ENCODE results near the gene FGF14.

Gene FGF14

DNA sequence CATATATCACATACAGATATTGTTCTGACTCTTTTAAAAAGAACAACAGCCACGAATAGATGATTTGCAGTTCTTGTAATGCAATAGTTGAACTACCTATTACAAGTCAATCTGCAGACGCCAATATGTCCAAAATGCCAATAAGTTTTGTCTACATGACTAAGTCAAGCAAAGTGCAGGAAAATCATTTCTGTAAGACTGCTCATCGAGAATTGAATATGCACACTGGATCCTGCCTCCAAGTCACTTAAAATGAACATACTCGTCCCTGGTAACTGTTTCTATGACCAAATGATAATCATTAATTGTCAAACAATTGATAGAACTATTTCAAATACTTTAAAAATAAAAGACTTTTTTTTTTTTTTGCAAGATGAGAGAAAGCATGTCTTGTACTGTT lies 573.7 kb downstream of the FGF14 start:
- no peak for TF ChIP-seq ZFX (IDR thresholded peaks at IDR 0.05)
- TF ChIP-seq, protein P1, sequence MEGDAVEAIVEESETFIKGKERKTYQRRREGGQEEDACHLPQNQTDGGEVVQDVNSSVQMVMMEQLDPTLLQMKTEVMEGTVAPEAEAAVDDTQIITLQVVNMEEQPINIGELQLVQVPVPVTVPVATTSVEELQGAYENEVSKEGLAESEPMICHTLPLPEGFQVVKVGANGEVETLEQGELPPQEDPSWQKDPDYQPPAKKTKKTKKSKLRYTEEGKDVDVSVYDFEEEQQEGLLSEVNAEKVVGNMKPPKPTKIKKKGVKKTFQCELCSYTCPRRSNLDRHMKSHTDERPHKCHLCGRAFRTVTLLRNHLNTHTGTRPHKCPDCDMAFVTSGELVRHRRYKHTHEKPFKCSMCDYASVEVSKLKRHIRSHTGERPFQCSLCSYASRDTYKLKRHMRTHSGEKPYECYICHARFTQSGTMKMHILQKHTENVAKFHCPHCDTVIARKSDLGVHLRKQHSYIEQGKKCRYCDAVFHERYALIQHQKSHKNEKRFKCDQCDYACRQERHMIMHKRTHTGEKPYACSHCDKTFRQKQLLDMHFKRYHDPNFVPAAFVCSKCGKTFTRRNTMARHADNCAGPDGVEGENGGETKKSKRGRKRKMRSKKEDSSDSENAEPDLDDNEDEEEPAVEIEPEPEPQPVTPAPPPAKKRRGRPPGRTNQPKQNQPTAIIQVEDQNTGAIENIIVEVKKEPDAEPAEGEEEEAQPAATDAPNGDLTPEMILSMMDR (conservative IDR thresholded peaks at IDR 0.05), result no peak

DNA sequence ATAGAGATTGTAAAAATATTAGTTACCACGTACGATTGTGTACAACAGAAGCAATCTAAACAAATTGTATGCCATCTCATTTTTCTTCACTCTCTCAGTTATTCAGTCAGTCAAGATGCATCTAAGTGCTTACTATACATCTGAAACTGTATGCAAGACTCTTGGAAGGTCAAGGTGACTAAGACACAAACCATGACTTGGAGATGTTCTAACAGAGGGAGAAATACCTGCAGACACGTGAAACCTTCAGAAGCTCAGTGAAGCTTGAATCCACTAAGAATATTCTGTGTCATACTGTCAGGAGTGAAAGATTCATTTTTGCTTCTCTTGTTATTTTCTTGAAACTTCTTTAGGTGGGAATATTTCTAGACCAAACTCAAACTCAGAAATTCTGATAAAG lies 584.0 kb downstream of the FGF14 start:
- TF ChIP-seq ZFX (IDR thresholded peaks at IDR 0.05), result no peak
- TF ChIP-seq, protein P1 (conservative IDR thresholded peaks at IDR 0.05), result no peak
- H3K27ac ChIP-seq, result no peak overlapping the region

More for the DNA sequence above, 573.7 kb downstream of the FGF14 start:
- H3K27ac ChIP-seq, result no peak overlapping the region

DNA sequence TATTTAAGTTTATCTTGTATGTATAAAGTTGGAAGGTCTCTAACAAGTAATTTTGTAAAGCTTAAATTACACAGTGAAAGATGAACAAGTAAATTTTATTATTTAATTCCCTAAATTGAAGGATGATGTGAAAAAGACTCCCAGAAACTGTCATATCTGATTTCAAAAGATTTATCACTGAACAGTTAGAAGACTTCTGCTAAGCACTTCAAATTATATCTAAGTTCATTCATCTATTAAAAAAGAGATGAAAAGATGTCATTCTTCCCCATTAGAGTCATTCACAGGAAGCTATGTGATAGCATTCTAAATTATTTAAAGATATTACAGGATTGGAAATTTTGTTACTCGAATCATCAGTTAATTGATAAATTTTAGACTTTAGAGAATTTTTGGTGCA lies 590.0 kb downstream of the FGF14 start:
- TF ChIP-seq, protein P1 (conservative IDR thresholded peaks at IDR 0.05), result no peak
- TF ChIP-seq ZFX (IDR thresholded peaks at IDR 0.05), result no peak
- no peak overlapping the region for H3K27ac ChIP-seq

DNA sequence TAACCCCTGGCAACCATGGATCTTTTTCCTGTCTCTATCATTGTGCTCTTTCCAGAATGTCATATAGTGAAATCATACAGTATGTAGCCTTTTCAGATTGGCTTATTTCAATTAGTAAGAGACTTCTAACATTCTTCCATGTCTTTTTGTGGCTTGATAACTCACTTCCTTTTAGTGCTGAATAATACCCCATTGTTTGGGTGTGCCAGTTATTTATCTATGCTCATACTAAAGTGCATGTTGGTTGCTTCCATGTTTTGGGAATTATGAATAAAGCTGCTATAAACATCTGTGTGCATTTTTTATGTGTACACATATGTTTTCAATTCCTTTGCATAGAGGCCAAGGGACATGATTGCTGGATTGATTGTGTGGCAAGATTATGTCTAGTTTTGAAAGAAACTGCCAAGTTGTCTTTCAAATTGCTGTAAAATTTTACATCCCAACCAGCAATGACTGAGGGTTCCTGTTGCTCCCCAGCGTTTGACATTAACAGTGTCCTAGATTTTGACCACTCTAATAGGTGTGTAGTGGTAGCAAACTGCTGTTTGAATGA lies 590.5 kb downstream of the FGF14 start:
- no peak for TF ChIP-seq ZFX (IDR thresholded peaks at IDR 0.05)
- TF ChIP-seq, protein P1 (conservative IDR thresholded peaks at IDR 0.05), result no peak
- H3K27ac ChIP-seq, result no peak overlapping the region

DNA sequence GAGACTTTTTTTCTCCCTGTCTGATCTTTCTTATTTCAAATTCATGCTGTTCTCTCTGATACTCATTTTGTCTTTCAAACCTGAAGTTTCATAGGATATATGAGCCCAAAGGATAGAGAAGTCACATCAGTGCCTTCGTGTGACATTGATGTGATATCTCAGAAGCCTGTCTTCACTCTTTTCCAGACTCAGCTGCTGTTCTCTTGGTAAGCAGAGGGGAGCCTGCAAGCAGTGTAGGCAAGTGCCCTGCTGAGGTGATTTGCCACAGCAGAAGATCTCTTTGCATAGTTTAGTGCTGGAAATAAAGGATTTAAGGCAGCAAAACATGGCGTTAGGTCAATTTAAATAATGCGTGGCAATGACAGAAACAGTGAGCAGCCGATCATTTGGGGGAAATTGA lies 602.7 kb downstream of the FGF14 start:
- TF ChIP-seq, protein P1 (conservative IDR thresholded peaks at IDR 0.05), result no peak
- no peak overlapping the region for H3K27ac ChIP-seq

DNA sequence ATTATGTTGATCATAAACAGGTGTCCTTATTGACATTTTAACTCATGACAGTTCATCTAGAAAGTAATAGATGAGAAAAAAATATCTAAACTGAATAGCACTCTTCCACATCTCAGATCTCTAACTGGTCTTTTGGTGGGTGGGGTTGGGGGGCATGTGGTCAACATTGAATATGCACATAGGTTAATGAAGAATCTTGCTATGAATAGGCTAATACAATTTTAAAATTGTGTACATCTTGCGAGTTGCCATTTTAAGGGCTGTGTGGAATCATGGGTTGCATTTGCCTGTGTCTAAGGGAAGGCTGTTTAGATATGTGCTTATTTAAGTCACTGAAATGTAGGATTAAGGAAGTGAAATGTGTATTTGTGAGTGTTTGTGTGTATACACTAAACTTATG lies 603.4 kb downstream of the FGF14 start:
- no peak for TF ChIP-seq ZFX (IDR thresholded peaks at IDR 0.05)
- TF ChIP-seq, protein P1 (conservative IDR thresholded peaks at IDR 0.05), result no peak
- H3K27ac ChIP-seq, result no peak overlapping the region

DNA sequence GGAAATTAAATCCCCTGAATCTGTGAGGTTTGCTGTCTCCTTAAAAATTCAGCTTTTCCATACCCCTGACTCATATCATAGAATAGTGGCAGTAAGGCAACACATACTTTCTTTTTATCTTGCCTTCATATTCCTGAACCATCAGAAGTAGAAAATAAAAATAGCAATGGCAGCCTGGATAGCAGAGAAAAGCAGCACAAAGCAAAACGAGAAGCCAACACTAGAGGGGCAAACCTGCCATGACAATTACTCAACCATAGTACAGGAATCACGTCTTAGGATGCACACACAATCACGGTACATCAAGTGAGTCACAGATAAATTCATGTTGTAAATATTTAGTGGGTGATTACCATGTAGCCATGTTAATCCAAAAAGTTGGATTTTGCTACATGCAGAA lies 606.4 kb downstream of the FGF14 start:
- no peak overlapping the region for H3K27ac ChIP-seq
- TF ChIP-seq ZFX (IDR thresholded peaks at IDR 0.05), result no peak
- TF ChIP-seq, protein P1 (conservative IDR thresholded peaks at IDR 0.05), result no peak

Measured in C4-2B (cell line).